ENCODE measurements around the gene ERICH6B. TPM values are rescaled to one million over a fixed set of nuclear protein-coding genes. Genes with fewer than 3 reads are reported as not detected.
A peak's percentile ranks its signal among the peaks of the same experiment; 100 is the strongest.

ERICH6B gene
- total RNA-seq, 1 donor from 2014 or later: not detected

- Mint-ChIP-seq H3K27ac (no peak overlapping the region), H3K4me1 (ENCODE audit: unreplicated experiment) (peaks cover 4% of the 10 kb centered on the region), H3K4me3 (no peak overlapping the region), H3K9me3 (no peaks in the 10 kb centered on the region), H3K27me3 (no peaks in the 10 kb centered on the region), H3K36me3 (peaks cover 22% of the 10 kb centered on the region)
- no peak for TF ChIP-seq CTCF (conservative IDR thresholded peaks at IDR 0.05)
- DNase-seq (ENCODE audit: extremely low spot score, unreplicated experiment): no peak
Observed at GRCh38 chr13:45510672-45511071, 104.9 kb downstream of the ERICH6B start.

GRCh38 chr13:45508776-45509175, 106.8 kb downstream of the ERICH6B start:
- H3K9me3 Mint-ChIP-seq: no peaks in the 10 kb centered on the region

GRCh38 chr13:45506811-45507210, 108.7 kb downstream of the ERICH6B start:
- Mint-ChIP-seq H3K4me1 (ENCODE audit: unreplicated experiment) (peaks cover 4% of the 10 kb centered on the region), H3K27me3 (no peaks in the 10 kb centered on the region), H3K36me3 (peaks cover 41% of the 10 kb centered on the region), H3K4me3 (no peak overlapping the region), H3K9me3 (no peaks in the 10 kb centered on the region), H3K27ac (no peak overlapping the region)
- no peak for DNase-seq (ENCODE audit: extremely low spot score, unreplicated experiment)
- no peak for TF ChIP-seq CTCF (conservative IDR thresholded peaks at IDR 0.05)

More at GRCh38 chr13:45508776-45509175, 106.8 kb downstream of the ERICH6B start:
- Mint-ChIP-seq H3K4me3 (no peak overlapping the region), H3K4me1 (ENCODE audit: unreplicated experiment) (peaks cover 4% of the 10 kb centered on the region), H3K36me3 (peaks cover 30% of the 10 kb centered on the region), H3K27ac (no peak overlapping the region), H3K27me3 (no peaks in the 10 kb centered on the region)
- DNase-seq (ENCODE audit: extremely low spot score, unreplicated experiment): no peak
- TF ChIP-seq CTCF (conservative IDR thresholded peaks at IDR 0.05): no peak

- Mint-ChIP-seq H3K27ac (no peak overlapping the region), H3K4me3 (no peak overlapping the region), H3K4me1 (ENCODE audit: unreplicated experiment) (peaks cover 6% of the 10 kb centered on the region), H3K36me3 (peaks cover 50% of the 10 kb centered on the region), H3K9me3 (no peaks in the 10 kb centered on the region), H3K27me3 (no peaks in the 10 kb centered on the region)
- no peak for TF ChIP-seq CTCF (conservative IDR thresholded peaks at IDR 0.05)
- DNase-seq (ENCODE audit: extremely low spot score, unreplicated experiment): no peak
Observed at GRCh38 chr13:45503658-45504057, 111.9 kb downstream of the ERICH6B start.

- H3K27ac Mint-ChIP-seq: peak overlapping the region; percentile 36
- peaks cover 6% of the 10 kb centered on the region for H3K4me1 Mint-ChIP-seq (ENCODE audit: unreplicated experiment)
Observed at GRCh38 chr13:45501175-45501526, 114.4 kb downstream of the ERICH6B start.

More at GRCh38 chr13:45501175-45501526, 114.4 kb downstream of the ERICH6B start:
- H3K36me3 Mint-ChIP-seq: peaks cover 59% of the 10 kb centered on the region
- no peaks in the 10 kb centered on the region for H3K9me3 Mint-ChIP-seq
- H3K27me3 Mint-ChIP-seq: no peaks in the 10 kb centered on the region
- H3K4me3 Mint-ChIP-seq: no peak overlapping the region
- no peak for TF ChIP-seq CTCF (conservative IDR thresholded peaks at IDR 0.05)
- DNase-seq (ENCODE audit: extremely low spot score, unreplicated experiment): no peak
